Activated CD4-positive, alpha-beta T cell treated with anti-CD3 and anti-CD28 coated beads, Interleukin-2, amount 50 U/mL, for 48 hours (primary cell): ENCODE data around the gene GCNT1.
"Not testable (repeated sequence)": the region's sequence is repeated elsewhere in the genome, so short reads cannot be mapped to it uniquely, and the experiment has no call there.

Experiments
- DNase-seq, 2 experiments: peaks; one replicate each; pipeline ENCODE4 v3.0.0-alpha.2; 2020

Gene GCNT1

GRCh38 chr9:76458903-76459693, at the start of gene GCNT1:
Gene GCNT1, plus strand, starts transcription at chr9:76459182. Its CDS starts 43,200 bp downstream, at chr9:76502382.
- DNase-seq, result peak; percentile 93 to 94

DNA sequence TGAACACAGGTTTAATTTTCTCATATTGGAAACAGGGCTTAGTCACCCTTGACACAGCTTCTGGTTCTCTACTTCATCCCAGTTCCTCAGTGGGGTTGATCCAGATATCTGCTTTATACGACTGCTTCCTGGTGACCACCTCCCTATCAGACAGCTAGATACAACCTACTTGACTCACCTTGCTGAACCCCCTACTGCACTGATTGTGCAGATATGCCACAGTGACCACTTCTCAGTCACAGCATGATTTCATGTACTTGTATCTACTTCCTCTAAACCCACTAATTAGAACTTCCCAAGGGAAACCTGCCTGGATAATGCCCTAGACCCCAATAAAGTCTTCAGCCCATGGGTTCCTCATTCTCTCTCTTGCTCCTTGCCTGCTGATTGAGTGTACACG, 46.3 kb upstream of the GCNT1 start:
- no peak for DNase-seq

GRCh38 chr9:76413658-76414057, 45.3 kb upstream of the GCNT1 start:
- no peak for DNase-seq

- DNase-seq, result no peak
Observed at GRCh38 chr9:76414661-76415060, 44.3 kb upstream of the GCNT1 start.

DNA sequence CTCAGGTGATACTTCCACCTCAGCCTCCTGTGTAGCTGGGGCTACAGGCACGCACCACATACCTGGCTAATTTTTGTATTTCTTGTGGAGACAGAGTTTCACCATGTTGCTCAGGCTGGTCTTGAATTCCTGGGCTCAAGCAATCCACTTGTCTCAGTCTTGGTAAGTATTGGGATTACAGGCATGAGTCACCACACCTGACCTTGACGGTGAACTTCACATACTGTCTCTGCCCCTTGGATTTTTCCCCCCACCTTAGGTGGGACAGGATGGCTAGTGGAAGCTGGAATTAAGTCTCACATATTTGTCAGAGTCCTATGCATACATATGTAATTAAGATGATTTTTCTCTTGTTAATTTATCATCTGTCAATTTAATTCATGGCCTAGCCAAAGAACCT, 43.8 kb upstream of the GCNT1 start:
- DNase-seq, result no peak

GRCh38 chr9:76415731-76416130, 43.3 kb upstream of the GCNT1 start:
- DNase-seq, result no peak

DNA sequence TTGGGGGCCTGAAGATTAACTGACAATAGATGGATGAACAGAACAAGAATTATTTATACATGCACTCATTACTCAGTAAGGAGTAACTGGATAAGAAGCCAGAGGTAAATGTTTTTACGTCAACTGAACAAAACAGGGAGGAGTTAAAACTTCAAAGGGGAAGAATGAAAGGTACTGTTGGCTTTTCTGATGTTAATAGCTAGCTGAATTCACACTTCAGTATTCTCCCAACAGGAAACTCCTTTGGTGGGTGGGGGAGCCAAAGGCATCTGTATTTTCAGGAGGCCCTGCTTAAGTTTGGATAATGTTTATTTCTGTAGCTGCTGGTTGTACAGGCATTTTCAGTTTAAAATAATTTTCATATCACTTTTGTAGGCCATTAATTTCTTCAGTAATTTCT, 41.6 kb upstream of the GCNT1 start:
- no peak for DNase-seq

- no peak for DNase-seq
Observed at GRCh38 chr9:76419782-76420380, 39.1 kb upstream of the GCNT1 start.

DNA sequence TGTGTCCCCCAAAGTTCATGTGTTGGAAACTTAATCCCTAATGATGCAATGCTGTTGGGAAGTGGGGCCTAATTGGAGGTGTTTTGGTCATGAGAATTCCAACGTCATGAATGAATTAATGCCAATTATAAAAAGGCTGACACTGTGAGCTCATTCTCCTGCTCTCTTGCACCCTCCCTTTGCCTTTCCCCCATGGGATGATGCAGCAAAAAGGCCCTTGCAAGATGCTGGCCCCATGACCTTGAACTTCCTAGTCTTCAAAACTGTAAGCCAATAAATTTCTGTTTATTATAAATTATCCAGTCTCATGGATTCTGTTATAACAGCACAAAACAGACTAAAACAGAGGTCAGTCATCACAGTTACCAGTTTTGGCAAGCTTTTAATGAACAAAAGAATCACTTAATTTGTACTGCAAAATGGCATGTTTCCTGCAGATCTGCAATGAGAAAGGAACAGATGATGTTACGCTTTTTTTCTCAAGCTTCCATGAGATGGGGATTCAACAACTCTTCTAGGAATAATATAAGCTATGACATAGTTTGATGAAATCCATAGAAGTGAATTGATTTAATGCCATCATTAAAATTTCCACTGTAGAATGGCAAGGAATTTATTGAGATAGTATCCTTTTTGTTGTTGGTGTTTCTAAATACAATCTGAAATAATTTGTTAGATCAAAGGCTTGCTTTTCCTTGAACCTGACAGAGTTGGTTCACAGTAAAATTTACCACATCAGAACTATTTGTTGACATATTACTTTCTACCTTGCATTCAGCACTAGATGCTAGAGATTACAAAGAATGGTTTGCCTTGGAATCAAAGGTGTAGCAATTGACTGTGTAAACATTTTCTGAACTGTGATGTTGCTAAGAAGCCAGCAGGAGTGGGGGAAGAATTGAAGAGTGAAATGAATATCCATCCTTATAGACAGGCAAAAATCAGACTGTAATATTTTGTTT, 35.5 kb upstream of the GCNT1 start:
- no peak for DNase-seq

GRCh38 chr9:76424491-76424890, 34.5 kb upstream of the GCNT1 start:
- DNase-seq, result no peak

- DNase-seq, result no peak
Observed at GRCh38 chr9:76425677-76426453, 33.1 kb upstream of the GCNT1 start.

DNA sequence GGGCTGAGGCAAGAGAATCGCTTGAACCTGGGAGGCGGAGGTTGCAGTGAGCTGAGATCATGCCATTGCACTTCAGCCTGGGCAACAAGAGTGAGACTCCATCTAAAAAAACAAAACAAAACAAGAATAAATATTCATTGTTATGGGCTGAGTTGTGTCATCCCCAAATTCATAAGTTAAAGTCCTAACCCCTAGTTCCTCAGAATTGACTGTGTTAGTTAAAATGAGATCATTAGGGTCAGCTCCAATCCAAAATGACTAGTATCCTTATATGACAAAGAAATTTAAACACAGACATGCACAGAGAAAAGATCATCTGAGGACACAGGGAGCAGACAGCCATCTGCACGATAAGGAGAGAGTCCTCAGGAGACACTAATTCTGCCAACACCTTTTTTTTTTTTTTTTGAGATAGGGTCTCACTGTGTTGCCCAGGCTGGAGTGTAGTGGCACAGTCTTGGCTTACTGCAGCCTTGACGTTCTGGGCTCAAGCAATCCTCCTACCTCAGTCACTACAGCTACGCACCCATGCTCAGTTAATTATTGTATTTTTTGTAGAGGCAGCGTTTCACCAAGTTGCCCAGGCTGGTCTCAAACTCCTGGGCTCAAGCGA, 32.1 kb upstream of the GCNT1 start:
- DNase-seq, result no peak

GRCh38 chr9:76431601-76432000, 27.4 kb upstream of the GCNT1 start:
- no peak for DNase-seq

DNA sequence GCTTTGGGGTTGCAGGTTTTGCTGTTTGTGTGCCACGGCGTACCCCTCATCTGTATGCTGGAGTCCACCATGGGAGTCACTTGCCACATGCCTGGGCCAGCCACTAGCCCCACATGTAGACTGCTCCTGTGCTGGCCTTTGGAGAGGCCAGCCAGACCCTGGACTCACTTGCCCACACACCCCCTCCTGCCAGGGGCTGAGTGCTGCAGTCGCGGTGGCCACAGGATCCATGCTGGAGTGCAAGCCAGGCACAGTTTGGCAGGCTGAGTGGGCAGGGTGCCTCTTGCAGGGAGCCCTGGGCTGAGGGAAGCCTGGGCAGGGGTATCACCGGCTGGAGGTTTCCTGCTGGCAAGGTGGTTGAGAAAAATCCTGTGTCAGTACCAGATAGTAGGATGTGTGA, 25.6 kb upstream of the GCNT1 start:
- DNase-seq, result no peak

GRCh38 chr9:76433836-76434235, 25.1 kb upstream of the GCNT1 start:
- DNase-seq, result no peak

GRCh38 chr9:76434897-76435296, 24.1 kb upstream of the GCNT1 start:
- DNase-seq, result not testable (repeated sequence)

DNA sequence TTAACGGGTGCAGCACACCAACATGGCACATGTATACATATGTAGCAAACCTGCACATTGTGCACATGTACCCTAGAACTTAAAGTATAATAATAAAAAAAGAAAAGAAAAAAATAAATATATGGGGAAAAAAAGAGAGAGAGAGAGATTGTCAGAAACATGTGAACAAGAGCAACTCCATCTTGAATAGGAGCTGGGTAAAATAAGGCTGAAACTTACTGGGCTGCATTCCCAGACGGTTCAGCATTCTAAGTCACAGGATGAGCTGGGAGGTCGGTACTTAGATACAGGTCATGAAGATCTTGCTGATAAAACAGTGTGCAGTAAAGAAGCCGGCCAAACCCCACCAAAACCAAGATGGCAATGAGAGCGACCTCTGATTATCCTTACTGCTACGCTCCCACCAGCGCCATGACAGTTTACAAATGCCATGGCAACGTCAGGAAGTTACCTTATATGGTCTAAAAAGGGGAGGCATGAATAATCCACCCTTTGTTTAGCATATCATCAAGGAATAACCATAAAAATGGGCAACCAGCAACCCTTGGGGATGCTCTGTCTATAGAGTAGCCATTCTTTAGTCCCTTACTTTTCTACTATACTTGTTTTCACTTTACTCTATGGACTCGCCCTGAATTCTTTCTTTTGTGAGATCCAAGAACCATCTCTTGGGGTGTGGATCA, 21.8 kb upstream of the GCNT1 start:
- not testable (repeated sequence) for DNase-seq

DNA sequence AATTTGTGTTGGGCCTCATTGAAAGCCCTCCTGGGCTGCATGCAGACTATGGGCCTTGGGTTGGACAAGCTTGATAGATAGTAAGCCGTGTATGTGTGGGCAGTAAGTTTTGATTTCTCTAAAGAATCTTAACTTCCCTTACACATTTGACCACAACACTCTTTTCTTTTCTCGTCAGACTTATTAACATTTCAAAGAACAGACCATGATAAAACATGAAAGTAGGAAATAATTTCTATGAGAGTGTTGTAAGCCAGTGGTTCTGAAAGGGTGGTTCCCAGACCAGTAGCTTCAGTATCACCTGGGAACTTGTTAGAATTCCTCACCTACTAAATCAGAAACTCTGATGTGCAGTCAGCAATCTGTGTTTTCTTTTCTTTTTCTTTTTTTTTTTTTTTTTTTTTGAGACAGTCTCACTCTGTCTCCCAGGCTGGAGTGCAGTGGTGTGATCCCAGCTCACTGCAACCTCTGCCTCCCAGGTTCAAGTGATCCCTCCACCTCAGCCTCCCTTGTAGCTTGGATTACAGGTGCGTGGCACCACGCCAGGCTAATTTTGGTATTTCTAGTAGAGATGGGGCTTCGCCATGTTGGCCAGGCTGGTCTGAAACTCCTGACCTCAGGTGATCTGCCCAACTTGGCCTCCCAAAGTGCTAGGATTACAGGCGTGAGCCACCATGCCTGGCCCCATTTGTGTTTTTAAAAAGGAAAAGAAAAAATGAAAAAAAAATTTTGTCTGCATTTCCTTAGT, 20.0 kb upstream of the GCNT1 start:
- DNase-seq, result no peak

DNA sequence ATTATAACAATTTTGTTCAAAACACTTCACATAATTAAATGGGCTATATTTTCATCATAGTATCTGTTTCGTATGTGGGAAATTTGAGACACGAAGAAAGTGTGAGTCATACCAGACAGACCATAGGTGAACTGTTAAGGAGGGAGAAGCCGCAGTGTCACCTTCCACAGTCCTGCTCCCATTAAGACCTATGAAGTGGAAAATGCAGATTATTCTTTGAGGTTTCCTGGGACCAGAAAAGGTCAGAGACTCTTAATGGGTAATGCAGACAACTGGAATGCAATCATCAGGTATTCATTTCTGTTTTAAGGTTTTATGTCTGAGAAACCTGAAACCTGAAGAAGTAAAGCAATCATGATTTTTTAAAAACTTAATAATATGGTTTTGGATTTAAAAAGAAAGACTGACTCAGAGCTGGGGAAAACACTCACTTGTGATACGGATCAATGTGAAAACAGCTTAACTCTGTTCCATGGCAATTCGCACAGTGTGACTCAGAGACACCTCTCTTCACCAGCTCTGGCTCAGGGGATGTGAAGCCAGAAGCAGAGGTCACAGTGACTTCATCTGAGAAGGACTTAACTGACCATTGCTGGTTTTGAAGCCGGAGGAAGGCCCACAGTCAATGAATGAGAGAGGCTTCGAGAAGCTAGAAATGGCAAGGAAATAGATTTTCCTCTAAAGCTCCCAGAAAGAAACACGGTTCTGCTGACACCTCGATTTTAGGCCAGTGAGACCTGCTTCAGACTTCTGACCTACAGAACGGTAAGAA, 17.2 kb upstream of the GCNT1 start:
- peak; percentile 55 to 65 for DNase-seq

DNA sequence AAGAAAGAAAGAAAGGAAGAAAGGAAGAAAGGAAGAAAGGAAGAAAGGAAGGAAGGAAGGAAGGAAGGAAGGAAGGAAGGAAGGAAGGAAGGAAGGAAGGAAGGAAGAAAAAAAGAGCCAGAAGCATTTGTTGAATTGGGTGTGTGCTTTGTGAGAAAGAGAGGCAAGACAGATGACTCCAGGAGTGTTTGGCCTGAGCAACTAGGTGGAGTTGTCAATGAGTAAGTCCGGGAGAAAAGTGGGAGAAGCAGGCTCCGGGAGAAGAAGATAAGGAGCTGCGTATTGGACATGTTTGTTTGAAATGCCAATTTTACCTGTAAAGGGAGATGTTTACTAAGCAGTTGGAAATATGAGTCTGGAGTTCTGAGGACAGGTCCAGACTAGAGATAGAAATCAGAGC, 15.1 kb upstream of the GCNT1 start:
- no peak for DNase-seq
